Measurements from ENCODE around the gene SEPTIN11. TPM values are rescaled to one million over a fixed set of nuclear protein-coding genes. Genes with fewer than 3 reads are reported as not detected.

SEPTIN11 gene
- total RNA-seq, result 118 TPM
- polyA plus RNA-seq (ENCODE audit: insufficient read depth, low read depth, low replicate concordance), result 38.0 TPM
- long read RNA-seq, donor 1, full-length matches to known transcripts, result 29 of 198 reads
- long read RNA-seq, donor 1, partial matches to known transcripts, result 77 of 198 reads
- long read RNA-seq, donor 1, other reads (novel, unspliced or antisense), result 92 of 198 reads
- long read RNA-seq, donor 2, full-length matches to known transcripts, result 39 of 221 reads
- long read RNA-seq, donor 2, partial matches to known transcripts, result 182 of 221 reads
- long read RNA-seq, donor 2, other reads (novel, unspliced or antisense), result 0 of 221 reads
- long read RNA-seq, donor 3, full-length matches to known transcripts, result 32 of 367 reads
- long read RNA-seq, donor 3, partial matches to known transcripts, result 326 of 367 reads
- long read RNA-seq, donor 3, other reads (novel, unspliced or antisense), result 9 of 367 reads
- long read RNA-seq, donor 4, full-length matches to known transcripts, result 40 of 40 reads
- long read RNA-seq, donor 4, partial matches to known transcripts, result 0 of 40 reads
- long read RNA-seq, donor 4, other reads (novel, unspliced or antisense), result 0 of 40 reads
- long read RNA-seq, donor 5, full-length matches to known transcripts, result 6 of 6 reads
- long read RNA-seq, donor 5, partial matches to known transcripts, result 0 of 6 reads
- long read RNA-seq, donor 5, other reads (novel, unspliced or antisense), result 0 of 6 reads
- long read RNA-seq, donor 6, full-length matches to known transcripts, result 24 of 65 reads
- long read RNA-seq, donor 6, partial matches to known transcripts, result 41 of 65 reads
- long read RNA-seq, donor 6, other reads (novel, unspliced or antisense), result 0 of 65 reads
- long read RNA-seq, donor 7, full-length matches to known transcripts, result 40 of 118 reads
- long read RNA-seq, donor 7, partial matches to known transcripts, result 15 of 118 reads
- long read RNA-seq, donor 7, other reads (novel, unspliced or antisense), result 63 of 118 reads
- long read RNA-seq, donor 8, full-length matches to known transcripts, result 28 of 127 reads
- long read RNA-seq, donor 8, partial matches to known transcripts, result 99 of 127 reads
- long read RNA-seq, donor 8, other reads (novel, unspliced or antisense), result 0 of 127 reads
- long read RNA-seq, donor 9, full-length matches to known transcripts, result 17 of 34 reads
- long read RNA-seq, donor 9, partial matches to known transcripts, result 17 of 34 reads
- long read RNA-seq, donor 9, other reads (novel, unspliced or antisense), result 0 of 34 reads
- long read RNA-seq, donor 10, full-length matches to known transcripts, result 36 of 69 reads
- long read RNA-seq, donor 10, partial matches to known transcripts, result 33 of 69 reads
- long read RNA-seq, donor 10, other reads (novel, unspliced or antisense), result 0 of 69 reads

- Histone ChIP-seq H3K9ac (ENCODE audit: low read length in 3 of 3) (peak within 1 kb of the TSS; percentile 60 to 77 (median 66)), H3K27ac (ENCODE audit: low read depth in 2 of 2, low read length in 2 of 2) (peak within 1 kb of the TSS; percentile 85 to 93), H3K4me1 (ENCODE audit: control insufficient read depth in 2 of 3, insufficient read depth in 2 of 3, low read depth in 1 of 3, low read length in 3 of 3) (peaks cover 0 to 8% (median under 1%) of the 10 kb centered on the region in 3 donors), H3K9me3 (ENCODE audit: control insufficient read depth in 2 of 3, insufficient read depth in 1 of 3, low read length in 3 of 3) (no peaks in the 10 kb centered on the region), H3K27me3 (ENCODE audit: control insufficient read depth, insufficient read depth, low read length) (no peaks in the 10 kb centered on the region), H3K4me3 (ENCODE audit: low read length in 3 of 3) (peak within 1 kb of the TSS; percentile 66 to 89 (median 71)), H3K36me3 (ENCODE audit: control insufficient read depth in 2 of 3, insufficient read depth in 3 of 3, low read length in 3 of 3) (peaks cover 0 to 2% (median 0%) of the 10 kb centered on the region in 3 donors)
- peak; percentile 96 to 98 (median 97) for DNase-seq
- no peak for TF ChIP-seq CTCF (IDR thresholded peaks at IDR 0.05; ENCODE audit: borderline replicate concordance, extremely low read depth, insufficient read depth)
- intact Hi-C loops (cut with DNase I), result no loop called here
- no peak for FAIRE-seq
Observed at GRCh38 chr4:76949276-76950051, at the start of gene SEPTIN11. Gene SEPTIN11 (plus strand): TSS chr4:76949752. CDS start chr4:76949904, 152 bp downstream.

GRCh38 chr4:76902233-76902890 lies 47.2 kb upstream of the SEPTIN11 start:
- Histone ChIP-seq H3K36me3 (ENCODE audit: control insufficient read depth in 2 of 3, insufficient read depth in 3 of 3, low read length in 3 of 3) (no peaks in the 10 kb centered on the region), H3K9me3 (ENCODE audit: control insufficient read depth in 2 of 3, insufficient read depth in 1 of 3, low read length in 3 of 3) (no peaks in the 10 kb centered on the region), H3K27me3 (ENCODE audit: control insufficient read depth, insufficient read depth, low read length) (peaks cover 6% of the 10 kb centered on the region), H3K4me1 (ENCODE audit: control insufficient read depth in 2 of 3, insufficient read depth in 2 of 3, low read depth in 1 of 3, low read length in 3 of 3) (peaks cover 2 to 4% (median 3%) of the 10 kb centered on the region in 3 donors), H3K27ac (ENCODE audit: low read depth in 2 of 2, low read length in 2 of 2) (peak overlapping the region in 1 of 2 donors; percentile 39), H3K4me3 (ENCODE audit: low read length in 3 of 3) (no peak overlapping the region), H3K9ac (ENCODE audit: low read length in 3 of 3) (no peak overlapping the region)
- FAIRE-seq, result no peak
- intact Hi-C loops (cut with DNase I), result no loop called here
- no peak for TF ChIP-seq CTCF (IDR thresholded peaks at IDR 0.05; ENCODE audit: borderline replicate concordance, extremely low read depth, insufficient read depth)
- no peak for DNase-seq
